ENCODE data around the gene OVCA2.

The OVCA2 gene

DNA sequence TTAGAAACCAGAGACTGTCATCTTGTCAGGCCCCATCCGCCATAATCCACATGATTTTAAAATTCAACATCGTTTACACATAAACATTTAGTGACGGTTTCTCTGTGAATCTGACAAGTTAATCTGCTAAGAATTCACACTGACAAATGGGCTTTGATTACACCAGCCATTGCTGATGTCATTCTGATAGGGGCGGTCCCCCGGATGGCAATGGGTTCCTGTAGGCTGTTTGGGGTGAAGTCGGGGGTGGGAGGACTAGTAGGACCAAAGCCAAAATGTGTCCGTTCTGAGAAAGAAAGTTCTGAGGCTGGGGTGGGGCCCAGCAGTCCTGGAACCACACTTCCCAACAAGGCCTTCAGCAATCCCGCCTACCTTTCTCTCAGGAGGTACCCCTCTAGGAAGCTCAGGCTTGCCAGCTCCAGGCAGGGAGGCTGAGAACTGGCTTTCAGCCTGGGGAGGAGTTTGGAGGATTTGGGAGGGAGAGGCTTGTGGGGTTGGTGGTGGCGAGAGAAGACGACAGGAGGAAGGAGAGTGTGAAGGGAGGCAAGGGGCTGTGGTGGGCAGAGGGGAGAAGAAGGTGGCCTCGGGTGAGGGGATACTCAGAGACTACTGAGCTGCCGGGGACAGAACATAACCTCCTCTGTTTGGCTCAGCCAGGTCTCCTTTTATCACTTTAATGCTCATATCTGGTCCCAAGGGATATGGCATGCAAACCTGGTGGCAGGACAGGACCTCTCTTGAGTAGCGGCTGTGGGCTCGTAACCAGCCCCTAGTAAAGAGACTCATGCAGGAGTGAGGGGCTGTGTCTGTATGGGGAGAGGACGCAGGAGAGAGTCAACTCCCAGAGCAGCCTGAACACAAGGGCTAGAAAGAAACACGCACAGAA lies 21.7 kb downstream of the OVCA2 start:
- H3K4me1 ChIP-seq (ENCODE audit: control insufficient read depth, insufficient read depth, low read length): peaks cover 14% of the 10 kb centered on the region
- peak overlapping the region; percentile 26 for H3K27ac ChIP-seq (ENCODE audit: low read depth, low read length)
- no peak overlapping the region for H3K9ac ChIP-seq (ENCODE audit: low read depth, low read length)
- peaks cover 19% of the 10 kb centered on the region for H3K27me3 ChIP-seq (ENCODE audit: control insufficient read depth, insufficient read depth, low read length)
- H3K9me3 ChIP-seq (ENCODE audit: control insufficient read depth, insufficient read depth, low read length): no peaks in the 10 kb centered on the region
- no peak overlapping the region for H3K4me3 ChIP-seq (ENCODE audit: low read depth, low read length)
- peaks cover 10% of the 10 kb centered on the region; the same call in 1 of the 2 replicates for H3K36me3 ChIP-seq (ENCODE audit: control insufficient read depth, insufficient read depth, low read length)

DNA sequence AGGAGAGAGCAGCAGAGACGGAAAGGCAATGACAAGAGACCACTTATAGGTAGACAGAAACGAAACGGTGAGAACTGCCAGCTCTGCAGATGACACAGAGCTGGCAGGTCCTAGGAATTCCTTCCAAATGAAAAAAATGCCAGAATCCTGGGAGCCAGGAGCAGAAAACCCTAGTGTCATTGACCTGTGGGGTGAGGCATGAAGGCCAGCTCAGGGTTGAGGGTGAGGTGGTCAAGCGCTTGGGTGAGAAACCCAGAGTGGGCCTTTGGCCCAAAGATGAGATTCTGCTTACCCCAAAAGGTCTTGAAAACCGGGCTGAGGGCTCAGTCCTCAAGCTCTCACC lies 22.3 kb downstream of the OVCA2 start:
- H3K27me3 ChIP-seq (ENCODE audit: control insufficient read depth, insufficient read depth, low read length): peaks cover 13% of the 10 kb centered on the region
- H3K4me1 ChIP-seq (ENCODE audit: control insufficient read depth, insufficient read depth, low read length): peaks cover 14% of the 10 kb centered on the region
- H3K9me3 ChIP-seq (ENCODE audit: control insufficient read depth, insufficient read depth, low read length): no peaks in the 10 kb centered on the region
- no peak overlapping the region for H3K4me3 ChIP-seq (ENCODE audit: low read depth, low read length)
- no peak overlapping the region for H3K27ac ChIP-seq (ENCODE audit: low read depth, low read length)
- H3K9ac ChIP-seq (ENCODE audit: low read depth, low read length): no peak overlapping the region
- H3K36me3 ChIP-seq (ENCODE audit: control insufficient read depth, insufficient read depth, low read length): peaks cover 10% of the 10 kb centered on the region; the same call in 1 of the 2 replicates

DNA sequence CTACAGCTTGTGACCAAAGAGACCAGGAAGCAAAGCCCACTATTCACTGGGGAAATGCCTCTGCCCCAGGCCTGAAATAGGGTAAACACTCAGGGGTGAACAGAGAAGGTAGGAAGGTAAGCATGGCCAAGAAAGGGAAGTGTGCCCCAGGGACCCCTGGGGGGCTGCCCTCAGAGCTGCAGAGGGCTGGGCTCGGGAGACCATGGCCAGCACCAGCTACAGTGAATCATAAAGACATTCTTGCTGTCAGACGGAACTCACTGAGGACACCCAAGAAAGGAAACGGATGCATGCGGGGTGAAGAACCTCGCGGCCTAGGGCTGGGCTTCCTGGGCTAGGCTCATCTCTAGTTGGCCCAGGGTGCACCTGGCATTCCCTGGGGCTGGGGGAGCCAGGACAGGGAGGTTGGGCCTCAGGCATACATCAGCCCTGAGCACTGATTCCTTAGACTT lies 22.7 kb downstream of the OVCA2 start:
- H3K4me1 ChIP-seq (ENCODE audit: control insufficient read depth, insufficient read depth, low read length): peaks cover 14% of the 10 kb centered on the region
- no peak overlapping the region for H3K4me3 ChIP-seq (ENCODE audit: low read depth, low read length)
- H3K9ac ChIP-seq (ENCODE audit: low read depth, low read length): no peak overlapping the region
- H3K36me3 ChIP-seq (ENCODE audit: control insufficient read depth, insufficient read depth, low read length): peaks cover 10% of the 10 kb centered on the region; the same call in 1 of the 2 replicates
- H3K27ac ChIP-seq (ENCODE audit: low read depth, low read length): no peak overlapping the region
- peaks cover 8% of the 10 kb centered on the region for H3K27me3 ChIP-seq (ENCODE audit: control insufficient read depth, insufficient read depth, low read length)
- H3K9me3 ChIP-seq (ENCODE audit: control insufficient read depth, insufficient read depth, low read length): no peaks in the 10 kb centered on the region

DNA sequence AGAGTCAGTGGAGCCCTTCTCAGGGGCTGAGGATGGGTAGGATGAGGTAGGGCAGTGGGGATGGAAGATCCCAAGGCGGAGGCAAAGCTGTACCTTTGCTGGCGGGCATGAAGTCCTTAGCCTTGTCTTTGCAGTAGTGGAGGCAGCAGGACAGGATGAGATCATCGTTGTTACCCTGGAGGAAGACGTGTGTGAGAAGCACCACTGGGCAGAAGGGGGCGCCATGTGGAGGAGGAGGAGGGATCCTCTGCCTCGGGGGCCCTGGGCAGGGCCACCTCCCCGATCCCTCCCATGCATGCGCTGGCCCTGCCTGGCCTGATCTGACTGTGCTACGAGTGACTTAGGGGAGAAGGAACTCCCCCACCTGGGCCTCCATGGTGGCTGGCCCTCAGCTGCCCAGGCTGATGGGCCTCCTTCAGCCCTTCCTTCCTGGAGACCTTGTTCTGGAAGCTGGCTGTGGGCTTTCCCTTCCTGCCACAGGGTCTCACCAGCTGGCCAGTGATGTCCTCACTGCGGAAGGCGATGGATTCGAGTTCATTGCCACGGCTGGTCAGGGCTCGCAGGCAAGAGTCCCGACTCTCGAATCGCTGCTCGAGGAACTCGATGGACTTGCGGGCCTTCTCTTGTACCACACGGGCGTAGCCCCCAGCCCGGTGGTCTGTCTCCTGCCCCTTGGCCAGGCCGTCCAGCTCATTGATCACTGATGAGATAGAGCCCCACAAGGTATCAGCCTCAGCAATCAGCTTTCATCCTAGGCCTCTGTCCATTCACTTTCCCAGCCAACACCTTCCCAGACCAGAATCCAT lies 23.4 kb downstream of the OVCA2 start:
- Histone ChIP-seq H3K36me3 (ENCODE audit: control insufficient read depth, insufficient read depth, low read length) (peaks cover 10% of the 10 kb centered on the region; the same call in 1 of the 2 replicates), H3K9ac (ENCODE audit: low read depth, low read length) (no peak overlapping the region), H3K4me3 (ENCODE audit: low read depth, low read length) (no peak overlapping the region), H3K9me3 (ENCODE audit: control insufficient read depth, insufficient read depth, low read length) (no peaks in the 10 kb centered on the region), H3K27ac (ENCODE audit: low read depth, low read length) (no peak overlapping the region), H3K27me3 (ENCODE audit: control insufficient read depth, insufficient read depth, low read length) (peaks cover 2% of the 10 kb centered on the region; the same call in 1 of the 2 replicates), H3K4me1 (ENCODE audit: control insufficient read depth, insufficient read depth, low read length) (peaks cover 14% of the 10 kb centered on the region)

DNA sequence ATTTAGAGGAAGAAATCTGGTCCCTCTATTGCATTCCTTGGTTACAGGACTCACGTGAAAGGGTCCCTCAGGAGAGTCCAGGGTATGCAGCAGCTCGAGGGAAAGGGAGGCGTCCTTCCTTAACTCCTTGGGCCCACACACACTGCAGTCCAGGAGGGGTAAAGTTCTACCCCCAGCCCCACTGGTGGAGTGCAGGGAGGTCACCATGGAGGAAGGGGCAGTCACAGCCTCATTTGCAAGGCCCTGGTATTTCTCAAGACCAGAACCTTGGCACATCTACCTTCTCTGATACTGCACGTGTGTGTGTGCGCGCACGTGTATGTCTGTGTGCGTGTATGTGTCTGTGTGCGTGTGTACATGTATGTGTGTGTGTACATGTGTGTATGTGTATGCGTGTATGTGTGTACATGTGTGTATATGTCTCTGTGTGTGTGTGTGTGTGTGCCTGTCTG lies 24.2 kb downstream of the OVCA2 start:
- H3K27me3 ChIP-seq (ENCODE audit: control insufficient read depth, insufficient read depth, low read length): no peaks in the 10 kb centered on the region
- no peak overlapping the region for H3K9ac ChIP-seq (ENCODE audit: low read depth, low read length)
- no peak overlapping the region for H3K27ac ChIP-seq (ENCODE audit: low read depth, low read length)

DNA sequence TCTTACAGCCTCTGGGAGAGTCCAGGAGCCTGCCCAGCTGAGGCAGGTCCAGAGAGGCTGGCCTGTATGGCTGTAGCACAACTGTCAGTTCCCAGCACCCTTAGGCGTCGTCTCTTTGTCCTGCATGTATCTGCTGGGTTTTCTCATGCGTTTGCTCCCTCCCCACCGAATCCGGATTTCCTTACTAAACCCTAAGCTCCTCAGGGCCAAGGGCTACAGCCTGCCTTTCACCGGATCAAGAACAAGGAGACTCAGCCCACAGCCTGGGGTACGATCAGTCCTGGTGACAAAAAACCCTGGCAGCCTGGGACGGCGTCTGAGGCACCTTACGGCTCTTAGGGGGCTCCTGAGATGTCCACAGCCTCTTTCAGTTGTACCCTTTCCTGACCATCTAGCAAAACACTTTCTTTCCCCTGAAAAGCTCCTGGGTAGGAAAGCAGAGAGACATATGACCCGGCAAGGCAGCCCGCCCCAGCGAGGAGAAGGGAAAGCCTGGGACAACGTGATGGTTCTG lies 25.3 kb downstream of the OVCA2 start:
- Histone ChIP-seq H3K36me3 (ENCODE audit: control insufficient read depth, insufficient read depth, low read length) (peaks cover 15% of the 10 kb centered on the region; the same call in 1 of the 2 replicates), H3K27ac (ENCODE audit: low read depth, low read length) (no peak overlapping the region), H3K9ac (ENCODE audit: low read depth, low read length) (no peak overlapping the region), H3K4me3 (ENCODE audit: low read depth, low read length) (no peak overlapping the region), H3K4me1 (ENCODE audit: control insufficient read depth, insufficient read depth, low read length) (peaks cover 13% of the 10 kb centered on the region), H3K27me3 (ENCODE audit: control insufficient read depth, insufficient read depth, low read length) (no peaks in the 10 kb centered on the region), H3K9me3 (ENCODE audit: control insufficient read depth, insufficient read depth, low read length) (no peaks in the 10 kb centered on the region)

More for the DNA sequence above, 24.2 kb downstream of the OVCA2 start:
- H3K4me3 ChIP-seq (ENCODE audit: low read depth, low read length): no peak overlapping the region
- H3K36me3 ChIP-seq (ENCODE audit: control insufficient read depth, insufficient read depth, low read length): peaks cover 10% of the 10 kb centered on the region; the same call in 1 of the 2 replicates
- peaks cover 14% of the 10 kb centered on the region for H3K4me1 ChIP-seq (ENCODE audit: control insufficient read depth, insufficient read depth, low read length)
- no peaks in the 10 kb centered on the region for H3K9me3 ChIP-seq (ENCODE audit: control insufficient read depth, insufficient read depth, low read length)

DNA sequence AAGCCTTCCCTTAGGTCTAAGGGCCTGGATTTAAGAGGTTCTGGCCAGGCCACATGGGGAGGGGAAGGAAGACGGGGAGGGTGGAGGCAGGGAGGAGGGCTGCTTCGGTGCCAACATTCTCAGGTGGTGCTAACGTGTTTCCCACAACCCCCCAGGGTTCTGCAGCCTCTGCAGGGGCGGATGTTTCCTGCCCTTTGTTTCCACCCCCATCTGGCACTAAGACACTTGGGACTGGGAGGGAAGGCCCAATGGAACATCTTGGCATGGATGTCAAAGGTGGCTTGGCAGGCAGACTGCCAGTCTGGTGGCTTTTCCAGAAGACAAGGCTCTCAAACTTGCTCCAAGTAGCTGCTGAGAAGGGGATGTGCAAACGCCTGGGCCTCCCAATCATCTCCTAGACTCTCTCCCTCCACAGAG lies 25.8 kb downstream of the OVCA2 start:
- Histone ChIP-seq H3K4me1 (ENCODE audit: control insufficient read depth, insufficient read depth, low read length) (peaks cover 8% of the 10 kb centered on the region), H3K4me3 (ENCODE audit: low read depth, low read length) (no peak overlapping the region), H3K36me3 (ENCODE audit: control insufficient read depth, insufficient read depth, low read length) (peaks cover 20% of the 10 kb centered on the region; the same call in 1 of the 2 replicates), H3K27ac (ENCODE audit: low read depth, low read length) (no peak overlapping the region), H3K9me3 (ENCODE audit: control insufficient read depth, insufficient read depth, low read length) (no peaks in the 10 kb centered on the region), H3K27me3 (ENCODE audit: control insufficient read depth, insufficient read depth, low read length) (no peaks in the 10 kb centered on the region), H3K9ac (ENCODE audit: low read depth, low read length) (no peak overlapping the region)

DNA sequence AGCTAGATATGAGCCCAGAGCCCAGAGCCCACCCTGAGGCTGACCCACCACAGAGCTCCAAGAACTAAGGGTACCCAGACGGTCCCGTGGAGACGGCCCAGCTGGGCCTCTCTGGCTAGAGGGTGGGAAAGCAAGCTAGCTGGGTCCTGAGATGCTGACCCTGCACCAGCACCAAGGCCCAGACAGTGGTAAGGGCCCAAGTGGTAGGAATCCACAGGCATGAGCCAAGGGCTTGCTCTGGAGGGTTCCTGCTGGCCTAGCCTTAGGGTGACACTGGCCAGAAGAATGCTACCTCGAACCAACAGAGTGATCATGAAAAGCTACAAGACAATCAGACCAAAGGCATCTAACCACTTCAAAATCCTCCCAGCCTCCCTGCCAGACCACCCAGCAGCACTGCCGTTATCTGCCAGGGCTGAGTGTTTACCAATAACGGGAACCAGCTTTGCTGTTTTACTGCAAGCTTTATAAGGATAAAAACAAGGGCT lies 26.3 kb downstream of the OVCA2 start:
- H3K4me3 ChIP-seq (ENCODE audit: low read depth, low read length): no peak overlapping the region
- no peaks in the 10 kb centered on the region for H3K9me3 ChIP-seq (ENCODE audit: control insufficient read depth, insufficient read depth, low read length)
- H3K27me3 ChIP-seq (ENCODE audit: control insufficient read depth, insufficient read depth, low read length): no peaks in the 10 kb centered on the region
- H3K9ac ChIP-seq (ENCODE audit: low read depth, low read length): no peak overlapping the region
- H3K27ac ChIP-seq (ENCODE audit: low read depth, low read length): no peak overlapping the region
- peaks cover 4% of the 10 kb centered on the region for H3K4me1 ChIP-seq (ENCODE audit: control insufficient read depth, insufficient read depth, low read length)
- peaks cover 21% of the 10 kb centered on the region; the same call in 1 of the 2 replicates for H3K36me3 ChIP-seq (ENCODE audit: control insufficient read depth, insufficient read depth, low read length)

DNA sequence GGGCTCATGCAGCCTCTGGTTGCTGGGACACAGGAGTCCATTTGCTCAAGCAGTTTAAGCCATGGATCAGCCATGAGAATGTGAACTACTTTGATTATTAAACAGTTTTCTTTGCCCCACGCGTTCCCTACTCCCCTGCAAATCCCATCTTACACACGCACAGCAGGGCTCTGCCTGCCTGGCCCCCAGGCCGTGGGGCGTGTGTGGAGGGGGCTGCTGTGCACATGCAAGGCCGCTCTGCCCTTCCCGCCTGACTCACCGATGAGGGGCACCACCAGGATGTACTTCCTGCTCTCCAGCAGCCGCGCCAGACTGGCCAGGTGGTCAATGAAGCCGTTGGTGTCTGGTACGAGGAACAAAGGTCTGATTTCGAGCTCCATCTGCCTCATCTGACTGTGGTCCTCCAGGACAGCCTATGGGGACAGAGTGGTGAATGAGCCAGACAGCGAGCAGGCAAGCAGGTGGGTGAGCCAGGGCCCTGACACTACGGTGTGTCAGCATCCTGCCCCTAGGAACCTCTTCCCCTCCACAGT lies 26.8 kb downstream of the OVCA2 start:
- Histone ChIP-seq H3K4me1 (ENCODE audit: control insufficient read depth, insufficient read depth, low read length) (no peaks in the 10 kb centered on the region), H3K9ac (ENCODE audit: low read depth, low read length) (no peak overlapping the region), H3K9me3 (ENCODE audit: control insufficient read depth, insufficient read depth, low read length) (no peaks in the 10 kb centered on the region), H3K27me3 (ENCODE audit: control insufficient read depth, insufficient read depth, low read length) (no peaks in the 10 kb centered on the region), H3K36me3 (ENCODE audit: control insufficient read depth, insufficient read depth, low read length) (peaks cover 21% of the 10 kb centered on the region; the same call in 1 of the 2 replicates), H3K4me3 (ENCODE audit: low read depth, low read length) (no peak overlapping the region), H3K27ac (ENCODE audit: low read depth, low read length) (no peak overlapping the region)

DNA sequence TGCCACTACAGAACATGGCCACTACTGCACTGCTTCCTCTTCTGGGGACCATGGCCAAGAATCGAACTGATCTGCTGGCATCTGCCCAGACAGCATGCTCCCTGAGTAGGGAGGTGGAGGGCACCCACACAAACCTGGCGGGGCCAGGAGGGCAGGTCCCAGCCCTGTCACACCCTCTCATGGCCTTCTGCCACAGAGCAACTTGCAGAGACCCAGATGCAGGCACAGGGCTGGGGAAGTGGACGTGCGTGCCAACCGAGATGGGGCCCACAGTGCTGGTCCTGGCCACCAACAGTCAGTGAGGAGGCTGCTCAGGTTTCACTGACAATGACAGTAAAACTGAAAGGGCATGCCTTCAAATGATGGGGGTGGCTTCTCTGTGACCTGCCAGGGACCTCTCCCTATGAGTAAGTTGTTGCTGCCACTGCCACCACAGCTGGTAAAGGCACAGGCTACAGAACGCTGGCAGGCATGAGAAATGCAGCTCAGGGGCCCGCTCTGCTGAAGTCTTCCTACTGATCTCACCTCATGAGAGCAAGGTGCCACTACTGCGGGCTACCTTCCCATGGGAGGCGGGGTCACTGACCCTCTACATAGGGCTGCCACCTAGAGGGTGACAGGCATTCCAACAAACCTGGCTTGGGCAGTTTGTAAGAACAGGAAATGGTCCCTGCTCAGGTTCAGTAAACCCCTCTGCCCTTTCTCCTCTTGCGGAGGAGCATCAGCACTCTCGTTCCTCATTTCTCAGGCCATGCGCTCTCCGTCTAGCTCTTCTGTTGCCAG lies 28.6 kb downstream of the OVCA2 start:
- Histone ChIP-seq H3K9ac (ENCODE audit: low read depth, low read length) (no peak overlapping the region), H3K27me3 (ENCODE audit: control insufficient read depth, insufficient read depth, low read length) (no peaks in the 10 kb centered on the region), H3K4me3 (ENCODE audit: low read depth, low read length) (no peak overlapping the region), H3K36me3 (ENCODE audit: control insufficient read depth, insufficient read depth, low read length) (peaks cover 18% of the 10 kb centered on the region; the same call in 1 of the 2 replicates), H3K4me1 (ENCODE audit: control insufficient read depth, insufficient read depth, low read length) (no peaks in the 10 kb centered on the region), H3K27ac (ENCODE audit: low read depth, low read length) (no peak overlapping the region), H3K9me3 (ENCODE audit: control insufficient read depth, insufficient read depth, low read length) (no peaks in the 10 kb centered on the region)

Data from HUES48 (cell line).